T-helper 9 cell (primary cell): ENCODE measurements around the gene ZSWIM6.
"Not testable (repeated sequence)": the region's sequence is repeated elsewhere in the genome, so short reads cannot be mapped to it uniquely, and the experiment has no call there.

Source experiments
- DNase-seq: peaks from one replicate; pipeline ENCODE4 v3.0.0-alpha.2; 2020

The ZSWIM6 gene

DNA sequence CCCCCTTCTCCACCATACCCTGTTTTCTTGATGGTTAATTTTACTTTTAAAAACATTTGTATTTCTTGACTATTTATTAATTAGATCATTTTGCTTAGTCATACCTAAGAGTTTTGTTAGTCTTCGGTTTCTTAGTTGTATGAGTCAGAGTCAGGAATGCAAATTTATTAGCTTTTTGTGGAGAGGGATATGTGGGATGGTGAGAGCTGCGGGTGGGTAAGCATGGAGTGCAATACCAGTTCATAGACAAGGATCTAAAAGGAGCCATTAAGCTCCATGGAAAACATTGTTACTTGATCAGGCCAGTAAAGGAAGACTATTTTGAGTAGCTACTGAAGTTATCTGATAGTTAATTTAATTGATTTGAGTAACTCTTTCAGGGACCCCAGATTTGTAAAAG lies 77.5 kb downstream of the ZSWIM6 start:
- no peak for DNase-seq

GRCh38 chr5:61410811-61411210 lies 78.8 kb downstream of the ZSWIM6 start:
- no peak for DNase-seq

GRCh38 chr5:61412361-61412760 lies 80.3 kb downstream of the ZSWIM6 start:
- no peak for DNase-seq

DNA sequence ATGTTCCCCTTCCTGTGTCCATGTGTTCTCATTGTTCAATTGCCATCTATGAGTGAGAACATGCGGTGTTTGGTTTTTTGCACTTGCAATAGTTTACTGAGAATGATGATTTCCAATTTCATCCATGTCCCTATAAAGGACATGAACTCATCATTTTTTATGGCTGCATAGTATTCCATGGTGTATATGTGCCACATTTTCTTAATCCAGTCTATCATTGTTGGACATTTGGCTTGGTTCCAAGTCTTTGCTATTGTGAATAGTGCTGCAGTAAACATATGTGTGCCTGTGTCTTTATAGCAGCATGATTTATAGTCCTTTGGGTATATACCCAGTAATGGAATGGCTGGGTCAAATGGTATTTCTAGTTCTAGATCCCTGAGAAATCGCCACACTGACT lies 81.1 kb downstream of the ZSWIM6 start:
- not testable (repeated sequence) for DNase-seq

DNA sequence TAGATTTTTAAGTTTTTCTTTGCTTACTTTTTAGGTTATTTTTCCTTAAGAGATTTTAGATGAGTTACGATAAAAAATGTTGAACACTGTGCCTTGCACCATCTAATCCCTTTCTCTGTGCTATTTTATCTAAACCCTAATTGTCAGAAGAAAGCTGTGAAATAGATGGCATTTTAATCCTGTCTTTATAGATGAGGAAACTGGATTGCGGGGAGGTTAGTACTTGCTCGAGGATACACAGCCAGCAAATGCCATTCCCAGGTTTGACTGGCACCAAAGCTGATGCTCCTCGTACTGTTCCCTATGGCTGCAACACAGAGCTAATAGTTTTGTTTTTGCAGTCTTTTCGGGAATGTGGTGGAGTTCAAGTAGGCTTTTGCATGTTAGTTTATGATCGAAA lies 82.7 kb downstream of the ZSWIM6 start:
- DNase-seq, result no peak

GRCh38 chr5:61416010-61416409 lies 84.0 kb downstream of the ZSWIM6 start:
- no peak for DNase-seq

DNA sequence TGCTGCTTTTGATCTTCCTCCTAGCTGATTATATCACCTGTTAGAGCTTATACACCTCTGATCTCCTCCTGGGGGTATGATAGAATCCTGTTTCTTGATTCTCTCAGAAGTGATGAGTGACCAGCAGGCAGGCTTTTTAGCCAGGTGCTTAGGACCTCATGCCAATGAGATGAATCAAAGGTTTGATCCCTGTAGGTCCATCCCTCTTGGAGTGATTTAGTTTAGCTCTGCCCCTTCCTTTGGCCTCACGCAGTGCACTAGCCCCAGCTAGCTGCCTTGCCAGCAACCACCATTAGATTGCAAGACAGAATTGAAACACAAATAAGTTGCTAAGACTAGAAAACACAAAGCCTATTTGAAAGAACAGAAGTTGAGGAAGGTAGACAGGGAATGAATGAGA lies 84.4 kb downstream of the ZSWIM6 start:
- no peak for DNase-seq

- DNase-seq, result no peak
These were observed 85.3 kb downstream of the ZSWIM6 start for GRCh38 chr5:61417340-61417739.

DNA sequence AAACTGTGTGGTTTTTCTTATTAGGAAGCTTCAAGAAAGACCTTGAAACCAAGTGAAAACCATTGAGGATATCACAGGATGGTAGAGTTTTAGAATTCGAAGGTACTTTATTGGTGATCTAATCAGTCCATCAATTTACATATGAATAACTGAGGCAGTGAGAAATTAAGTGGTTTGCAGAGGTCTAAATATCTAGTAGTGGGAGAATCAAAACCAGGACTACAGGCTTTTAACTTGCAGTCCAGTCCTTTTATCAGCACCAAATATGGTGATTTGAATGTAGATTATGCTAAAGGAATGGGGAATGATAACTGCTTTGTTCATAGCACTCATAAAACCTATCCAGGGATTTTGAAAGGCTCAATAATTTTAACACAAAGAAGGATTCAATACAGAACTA lies 85.8 kb downstream of the ZSWIM6 start:
- DNase-seq, result no peak

DNA sequence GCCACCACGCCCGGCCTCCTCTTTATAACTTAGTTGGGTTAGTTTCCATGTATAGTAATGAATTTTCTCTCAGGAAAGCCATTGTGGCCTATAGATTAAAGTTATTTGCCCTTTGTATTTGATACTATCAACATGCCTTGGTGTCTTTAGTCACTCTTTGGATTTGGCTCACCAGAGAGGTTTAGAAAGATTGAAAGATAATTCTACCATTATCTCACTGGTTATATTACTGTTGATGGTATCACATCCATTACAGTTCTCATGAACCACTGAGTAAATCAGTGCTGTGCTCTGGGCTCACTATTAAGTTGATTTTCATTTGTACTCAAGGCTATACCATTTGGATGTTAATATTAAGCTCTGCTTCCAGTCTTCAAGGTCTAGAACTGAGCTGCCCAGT lies 87.0 kb downstream of the ZSWIM6 start:
- DNase-seq, result no peak

GRCh38 chr5:61420016-61420415 lies 88.0 kb downstream of the ZSWIM6 start:
- no peak for DNase-seq

DNA sequence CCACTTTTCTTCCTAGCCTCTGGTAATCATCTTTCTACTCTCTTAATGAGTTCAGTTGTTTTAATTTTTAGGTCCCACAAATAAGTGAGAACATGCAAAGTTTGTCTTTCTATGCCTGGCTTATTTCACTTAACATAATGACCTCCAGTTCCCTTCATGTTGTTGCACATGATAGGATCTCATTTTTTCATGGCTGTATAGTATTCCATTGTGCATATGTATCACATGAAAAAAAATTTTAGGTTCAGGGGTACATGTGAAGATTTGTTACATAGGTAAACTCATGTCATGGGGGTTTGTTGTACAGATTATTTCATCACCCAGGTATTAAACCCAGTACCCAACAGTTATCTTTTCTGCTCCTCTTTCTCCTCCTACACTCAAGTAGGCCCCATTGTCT lies 89.2 kb downstream of the ZSWIM6 start:
- not testable (repeated sequence) for DNase-seq

DNA sequence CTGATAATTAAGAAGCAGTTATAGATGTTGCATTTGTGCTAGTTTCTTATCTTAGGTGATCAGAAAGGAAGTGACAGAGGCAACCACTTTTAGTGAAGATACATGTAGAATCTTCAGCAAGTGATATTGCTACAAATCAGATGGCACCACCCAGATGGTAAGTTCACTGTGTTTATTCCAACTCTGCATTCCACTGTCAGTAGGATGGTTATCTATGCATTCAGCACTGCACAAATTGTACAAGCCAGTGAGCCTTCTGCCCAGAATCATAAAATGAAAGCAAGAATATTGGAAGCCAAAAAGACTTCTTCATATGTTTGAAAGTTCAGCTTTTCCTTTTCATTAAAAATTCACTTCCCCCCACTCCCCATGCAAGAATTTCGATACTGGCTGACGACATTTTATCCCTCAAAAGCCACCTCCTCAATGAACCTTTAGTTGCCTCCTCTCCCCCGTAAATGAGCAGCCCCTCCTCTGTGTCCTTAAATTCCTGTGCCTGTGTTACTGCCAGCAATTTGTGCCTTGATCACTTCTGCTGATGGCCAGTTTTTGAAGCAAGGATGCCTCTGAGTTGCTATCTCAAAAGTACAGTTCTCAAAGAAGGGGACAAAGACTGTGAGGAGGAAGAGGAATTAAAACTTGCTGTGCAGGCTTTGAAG lies 91.6 kb downstream of the ZSWIM6 start:
- DNase-seq, result no peak

GRCh38 chr5:61425918-61426317 lies 93.9 kb downstream of the ZSWIM6 start:
- DNase-seq, result no peak

DNA sequence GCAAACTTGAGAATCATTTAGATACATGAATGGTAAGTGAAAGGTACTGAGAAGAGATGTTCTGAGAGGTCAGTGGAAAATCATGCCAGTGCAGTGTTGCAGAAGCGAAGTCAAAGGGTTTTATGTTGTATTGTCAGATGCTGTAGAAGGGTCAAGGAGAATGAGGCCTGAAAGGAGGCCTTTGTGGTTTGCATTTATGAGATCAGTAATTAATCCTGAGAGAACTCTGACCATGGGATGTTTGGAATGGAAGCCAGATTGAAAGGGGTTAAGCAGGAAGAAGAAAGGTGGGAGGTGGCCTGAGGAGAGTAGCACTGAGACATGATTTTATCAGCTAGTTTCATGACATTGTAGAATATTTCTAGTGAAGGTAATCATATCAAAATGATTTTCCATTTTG lies 97.8 kb downstream of the ZSWIM6 start:
- DNase-seq, result no peak

- no peak for DNase-seq
These were observed 100.0 kb downstream of the ZSWIM6 start for GRCh38 chr5:61431923-61432620.

- DNase-seq, result no peak
These were observed 103.3 kb downstream of the ZSWIM6 start for GRCh38 chr5:61435368-61435767.

GRCh38 chr5:61438298-61438970 lies 106.4 kb downstream of the ZSWIM6 start:
- DNase-seq, result no peak

DNA sequence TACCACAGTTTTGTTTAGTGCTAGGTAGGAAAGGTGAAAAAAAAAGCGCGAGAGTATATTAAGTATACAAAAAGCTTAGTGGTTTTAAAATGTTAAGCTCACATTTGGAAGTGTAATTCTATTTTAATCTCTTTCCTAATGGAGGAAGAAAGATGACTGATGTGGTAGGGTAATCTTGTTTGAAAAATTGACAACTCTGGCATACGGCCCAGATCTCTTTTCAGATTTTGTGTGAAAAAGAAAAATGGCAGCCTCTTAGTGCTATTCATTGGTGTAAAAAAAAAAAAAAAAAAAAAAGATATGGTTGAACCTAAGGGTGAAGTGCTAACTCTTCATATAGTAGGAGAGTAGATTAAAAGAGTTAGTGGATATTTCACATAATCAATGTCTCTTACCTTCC lies 108.0 kb downstream of the ZSWIM6 start:
- DNase-seq, result no peak

GRCh38 chr5:61440596-61440995 lies 108.5 kb downstream of the ZSWIM6 start:
- no peak for DNase-seq

GRCh38 chr5:61441742-61442141 lies 109.7 kb downstream of the ZSWIM6 start:
- no peak for DNase-seq

GRCh38 chr5:61447780-61448495 lies 115.9 kb downstream of the ZSWIM6 start:
- no peak for DNase-seq

DNA sequence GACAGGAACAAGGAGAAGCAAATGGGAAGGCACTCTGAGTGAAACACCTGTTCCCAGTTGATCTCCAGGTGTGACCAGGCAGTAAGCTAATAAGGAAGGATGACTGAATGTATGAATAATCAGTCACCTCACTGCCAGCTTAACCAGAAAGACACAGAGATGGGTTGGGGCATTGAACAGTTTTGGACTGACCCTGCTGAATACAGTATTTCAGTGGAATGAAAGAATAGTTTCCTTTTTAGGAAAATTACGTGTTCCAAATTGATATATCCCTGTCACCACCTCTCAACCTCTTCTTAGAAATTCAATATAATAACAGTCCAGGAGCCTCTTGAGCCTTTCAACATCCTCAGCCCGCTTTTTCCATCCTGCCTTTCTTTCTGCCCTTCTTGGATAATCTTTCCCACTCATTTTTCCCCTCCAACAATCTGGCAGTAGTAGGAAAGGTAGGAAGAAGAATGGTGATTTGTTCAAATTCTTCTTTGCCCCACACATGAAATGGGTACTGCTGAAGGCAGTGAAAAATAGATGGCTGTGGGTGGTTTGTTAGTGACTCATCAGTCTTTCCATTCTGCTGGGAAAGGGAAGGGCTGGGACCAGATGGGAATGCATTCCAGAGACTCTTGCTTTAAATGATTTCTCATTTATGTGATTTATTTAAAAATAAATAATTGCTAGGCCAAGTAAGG lies 117.9 kb downstream of the ZSWIM6 start:
- DNase-seq, result no peak
